GM21515 (cell line): ENCODE results near the gene BRSK2.

ENCODE experiments used
- ATAC-seq: cut with Tn5 transposase; IDR thresholded peaks from one replicate; pipeline ENCODE4 v1.9.1; 2021; ENCODE audit not compliant: unreplicated experiment

BRSK2 gene

GRCh38 chr11:1373536-1374214 lies 16.1 kb upstream of the BRSK2 start:
- ATAC-seq: no peak

GRCh38 chr11:1375161-1375954 lies 14.4 kb upstream of the BRSK2 start:
- no peak for ATAC-seq

- no peak for ATAC-seq
Observed at GRCh38 chr11:1375955-1376258, 13.8 kb upstream of the BRSK2 start.

GRCh38 chr11:1377231-1377780 lies 12.4 kb upstream of the BRSK2 start:
- no peak for ATAC-seq

GRCh38 chr11:1381793-1382425 lies 7.8 kb upstream of the BRSK2 start:
- ATAC-seq: no peak

GRCh38 chr11:1382429-1382828 lies 7.3 kb upstream of the BRSK2 start:
- no peak for ATAC-seq

- ATAC-seq: peak; percentile 82
Observed at GRCh38 chr11:1382831-1383607, 6.7 kb upstream of the BRSK2 start.

GRCh38 chr11:1384199-1384970 lies 5.3 kb upstream of the BRSK2 start:
- ATAC-seq: no peak

GRCh38 chr11:1387521-1387920 lies 2.2 kb upstream of the BRSK2 start:
- no peak for ATAC-seq

- ATAC-seq: no peak
Observed at GRCh38 chr11:1387961-1388762, 1.6 kb upstream of the BRSK2 start.

GRCh38 chr11:1388763-1389102 lies 1.0 kb upstream of the BRSK2 start:
- ATAC-seq: no peak

- peak; percentile 94 for ATAC-seq
Observed at GRCh38 chr11:1389103-1389931, 417 bp upstream of the BRSK2 start.

- no peak for ATAC-seq
Observed at GRCh38 chr11:1390569-1391164, 933 bp downstream of the BRSK2 start.

GRCh38 chr11:1391165-1392075 lies 1.7 kb downstream of the BRSK2 start:
- ATAC-seq: no peak

- ATAC-seq: no peak
Observed at GRCh38 chr11:1392111-1392510, 2.4 kb downstream of the BRSK2 start.

GRCh38 chr11:1392561-1392960 lies 2.8 kb downstream of the BRSK2 start:
- ATAC-seq: no peak

- no peak for ATAC-seq
Observed at GRCh38 chr11:1393038-1393710, 3.4 kb downstream of the BRSK2 start.
